HG02759 (cell line): ENCODE data around the gene MPZL1.

Experiments used
- ATAC-seq: cut with Tn5 transposase; IDR thresholded peaks from one replicate; pipeline ENCODE4 v1.9.1; 2021; ENCODE audit warnings: mild to moderate bottlenecking, moderate library complexity; ENCODE audit not compliant: unreplicated experiment

Gene MPZL1

GRCh38 chr1:167695147-167695546 lies 26.6 kb upstream of the MPZL1 start:
- ATAC-seq: no peak

- no peak for ATAC-seq
Observed at GRCh38 chr1:167695756-167696561, 25.8 kb upstream of the MPZL1 start.

- no peak for ATAC-seq
Observed at GRCh38 chr1:167697667-167698141, 24.1 kb upstream of the MPZL1 start.

- no peak for ATAC-seq
Observed at GRCh38 chr1:167698313-167698712, 23.5 kb upstream of the MPZL1 start.

- no peak for ATAC-seq
Observed at GRCh38 chr1:167701510-167701909, 20.3 kb upstream of the MPZL1 start.

- ATAC-seq: no peak
Observed at GRCh38 chr1:167703557-167703956, 18.2 kb upstream of the MPZL1 start.

GRCh38 chr1:167704715-167705114 lies 17.1 kb upstream of the MPZL1 start:
- no peak for ATAC-seq

GRCh38 chr1:167705250-167705649 lies 16.5 kb upstream of the MPZL1 start:
- ATAC-seq: no peak

GRCh38 chr1:167706363-167706762 lies 15.4 kb upstream of the MPZL1 start:
- ATAC-seq: no peak

- ATAC-seq: peak; percentile 69
Observed at GRCh38 chr1:167706931-167707877, 14.6 kb upstream of the MPZL1 start.

GRCh38 chr1:167707942-167708341 lies 13.8 kb upstream of the MPZL1 start:
- no peak for ATAC-seq

GRCh38 chr1:167708940-167709389 lies 12.8 kb upstream of the MPZL1 start:
- no peak for ATAC-seq

GRCh38 chr1:167710836-167711235 lies 10.9 kb upstream of the MPZL1 start:
- no peak for ATAC-seq

- no peak for ATAC-seq
Observed at GRCh38 chr1:167711797-167712196, 10.0 kb upstream of the MPZL1 start.

GRCh38 chr1:167713330-167714081 lies 8.3 kb upstream of the MPZL1 start:
- no peak for ATAC-seq

- ATAC-seq: peak; percentile 61
Observed at GRCh38 chr1:167714098-167714438, 7.7 kb upstream of the MPZL1 start.

- peak; percentile 61 for ATAC-seq
Observed at GRCh38 chr1:167714439-167715156, 7.2 kb upstream of the MPZL1 start.

- ATAC-seq: peak; percentile 35
Observed at GRCh38 chr1:167715157-167715999, 6.4 kb upstream of the MPZL1 start.

GRCh38 chr1:167716000-167716271 lies 5.8 kb upstream of the MPZL1 start:
- ATAC-seq: no peak

GRCh38 chr1:167717351-167717750 lies 4.4 kb upstream of the MPZL1 start:
- no peak for ATAC-seq
